ENCODE measurements around the gene PPP1R13B.

PPP1R13B gene

DNA sequence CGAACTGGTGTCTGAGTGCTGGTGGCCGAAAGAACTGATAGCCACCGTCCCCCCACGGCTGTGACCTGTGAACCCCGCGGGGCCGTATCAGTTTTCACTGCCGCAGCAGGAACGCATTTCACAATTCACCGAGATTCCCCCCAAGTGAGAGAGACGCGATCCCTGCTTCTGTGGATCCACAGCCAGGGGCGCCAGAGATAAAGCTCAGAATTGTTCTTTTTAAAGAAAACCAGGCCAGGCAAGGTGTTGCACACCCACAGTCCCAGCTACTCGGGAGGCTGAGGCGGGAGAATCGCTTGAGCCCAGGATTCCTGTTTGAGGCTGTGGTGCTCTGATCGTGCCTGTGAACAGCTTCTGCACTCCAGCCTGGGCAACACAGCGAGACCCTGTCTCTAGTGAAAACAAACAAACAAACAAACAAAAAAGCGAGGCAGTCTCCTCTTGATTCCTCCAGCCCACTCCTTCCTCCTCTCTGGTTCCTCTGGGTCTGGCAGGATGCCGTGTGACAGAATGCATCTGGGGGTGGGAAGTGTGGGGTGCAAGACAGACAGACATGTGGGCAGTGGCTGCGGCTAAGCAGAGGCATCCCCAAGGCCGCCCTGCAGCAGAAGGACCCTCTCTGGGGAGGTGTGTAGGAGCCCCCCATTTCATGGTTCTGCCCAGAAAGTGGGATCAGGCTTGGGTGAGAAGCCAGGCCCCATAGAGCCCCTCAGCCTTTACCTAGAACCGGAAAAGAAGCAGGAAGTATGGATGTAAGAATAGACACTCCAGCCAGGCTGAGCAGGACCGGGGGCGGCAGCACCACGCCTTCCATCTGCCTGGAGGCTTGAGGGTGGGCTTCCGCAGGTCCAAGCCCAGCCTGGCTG lies 39.2 kb upstream of the PPP1R13B start:
- H3K4me3 ChIP-seq (replicated peaks; ENCODE audit: low read depth, low read length) = no peak overlapping the region
- TF ChIP-seq, protein P1, sequence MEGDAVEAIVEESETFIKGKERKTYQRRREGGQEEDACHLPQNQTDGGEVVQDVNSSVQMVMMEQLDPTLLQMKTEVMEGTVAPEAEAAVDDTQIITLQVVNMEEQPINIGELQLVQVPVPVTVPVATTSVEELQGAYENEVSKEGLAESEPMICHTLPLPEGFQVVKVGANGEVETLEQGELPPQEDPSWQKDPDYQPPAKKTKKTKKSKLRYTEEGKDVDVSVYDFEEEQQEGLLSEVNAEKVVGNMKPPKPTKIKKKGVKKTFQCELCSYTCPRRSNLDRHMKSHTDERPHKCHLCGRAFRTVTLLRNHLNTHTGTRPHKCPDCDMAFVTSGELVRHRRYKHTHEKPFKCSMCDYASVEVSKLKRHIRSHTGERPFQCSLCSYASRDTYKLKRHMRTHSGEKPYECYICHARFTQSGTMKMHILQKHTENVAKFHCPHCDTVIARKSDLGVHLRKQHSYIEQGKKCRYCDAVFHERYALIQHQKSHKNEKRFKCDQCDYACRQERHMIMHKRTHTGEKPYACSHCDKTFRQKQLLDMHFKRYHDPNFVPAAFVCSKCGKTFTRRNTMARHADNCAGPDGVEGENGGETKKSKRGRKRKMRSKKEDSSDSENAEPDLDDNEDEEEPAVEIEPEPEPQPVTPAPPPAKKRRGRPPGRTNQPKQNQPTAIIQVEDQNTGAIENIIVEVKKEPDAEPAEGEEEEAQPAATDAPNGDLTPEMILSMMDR (IDR thresholded peaks at IDR 0.05; ENCODE audit: low read depth, low read length, missing control alignments) = no peak
- no peak for DNase-seq (ENCODE audit: extremely low read depth, low read depth)

DNA sequence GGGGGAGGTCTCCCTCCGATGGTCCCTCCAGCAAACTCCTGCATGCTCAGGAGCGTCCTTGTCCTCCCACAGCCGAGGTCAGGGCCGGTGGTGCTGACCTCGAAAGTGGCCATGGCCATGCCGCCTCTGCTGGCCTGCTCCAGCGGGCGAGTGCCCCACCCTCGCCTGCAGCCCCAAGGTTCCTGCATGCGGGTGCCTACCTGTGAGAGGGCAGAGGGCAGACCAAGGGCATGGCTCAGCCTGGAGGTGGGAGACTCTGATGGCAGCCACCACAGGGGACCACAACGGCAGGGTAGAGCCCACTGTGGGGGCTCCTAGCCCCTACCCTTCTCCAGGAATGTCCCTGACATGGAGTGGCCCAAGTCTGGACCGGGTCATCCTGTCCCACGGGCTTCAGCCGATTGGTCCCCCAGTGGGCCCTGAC lies 38.1 kb upstream of the PPP1R13B start:
- DNase-seq (ENCODE audit: extremely low read depth, low read depth) = no peak
- TF ChIP-seq, protein P1 (IDR thresholded peaks at IDR 0.05; ENCODE audit: low read depth, low read length, missing control alignments) = no peak
- no peak overlapping the region for H3K4me3 ChIP-seq (replicated peaks; ENCODE audit: low read depth, low read length)

DNA sequence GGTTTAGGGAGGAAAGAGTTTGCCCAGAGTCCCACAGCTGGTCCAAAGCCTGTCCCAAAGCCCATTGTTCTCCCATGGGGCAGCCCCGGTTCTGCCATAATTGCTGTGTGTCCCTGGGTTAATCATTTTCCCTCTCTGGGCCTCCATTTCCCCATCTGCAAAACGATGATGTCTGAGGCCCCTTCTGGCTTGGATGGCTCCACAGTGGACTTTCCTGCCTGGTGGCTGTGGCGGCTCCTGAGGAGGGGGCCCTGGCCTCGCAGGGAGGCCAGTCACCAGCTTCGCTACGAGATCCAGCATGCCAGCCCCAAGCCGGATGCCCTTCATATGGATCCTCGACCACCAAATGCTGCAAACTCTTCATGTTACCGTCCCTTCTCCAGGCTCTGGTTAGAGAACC lies 37.5 kb upstream of the PPP1R13B start:
- TF ChIP-seq, protein P1 (IDR thresholded peaks at IDR 0.05; ENCODE audit: low read depth, low read length, missing control alignments) = no peak
- no peak for DNase-seq (ENCODE audit: extremely low read depth, low read depth)
- no peak overlapping the region for H3K4me3 ChIP-seq (replicated peaks; ENCODE audit: low read depth, low read length)

DNA sequence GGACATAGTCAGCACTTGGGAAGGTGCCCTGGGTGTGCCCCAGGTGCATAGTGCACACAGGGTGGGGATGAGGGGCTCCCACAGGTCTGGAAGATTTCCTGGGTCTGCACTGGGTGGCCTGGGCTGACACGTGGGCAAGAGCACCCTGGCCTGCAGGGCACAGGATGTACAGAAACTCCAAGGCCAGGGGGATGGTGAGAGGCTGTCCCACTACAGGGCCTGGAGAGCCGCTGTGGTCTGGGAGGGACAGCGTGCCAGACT lies 35.8 kb upstream of the PPP1R13B start:
- no peak for DNase-seq (ENCODE audit: extremely low read depth, low read depth)
- TF ChIP-seq, protein P1 (IDR thresholded peaks at IDR 0.05; ENCODE audit: low read depth, low read length, missing control alignments) = no peak
- H3K4me3 ChIP-seq (replicated peaks; ENCODE audit: low read depth, low read length) = no peak overlapping the region

DNA sequence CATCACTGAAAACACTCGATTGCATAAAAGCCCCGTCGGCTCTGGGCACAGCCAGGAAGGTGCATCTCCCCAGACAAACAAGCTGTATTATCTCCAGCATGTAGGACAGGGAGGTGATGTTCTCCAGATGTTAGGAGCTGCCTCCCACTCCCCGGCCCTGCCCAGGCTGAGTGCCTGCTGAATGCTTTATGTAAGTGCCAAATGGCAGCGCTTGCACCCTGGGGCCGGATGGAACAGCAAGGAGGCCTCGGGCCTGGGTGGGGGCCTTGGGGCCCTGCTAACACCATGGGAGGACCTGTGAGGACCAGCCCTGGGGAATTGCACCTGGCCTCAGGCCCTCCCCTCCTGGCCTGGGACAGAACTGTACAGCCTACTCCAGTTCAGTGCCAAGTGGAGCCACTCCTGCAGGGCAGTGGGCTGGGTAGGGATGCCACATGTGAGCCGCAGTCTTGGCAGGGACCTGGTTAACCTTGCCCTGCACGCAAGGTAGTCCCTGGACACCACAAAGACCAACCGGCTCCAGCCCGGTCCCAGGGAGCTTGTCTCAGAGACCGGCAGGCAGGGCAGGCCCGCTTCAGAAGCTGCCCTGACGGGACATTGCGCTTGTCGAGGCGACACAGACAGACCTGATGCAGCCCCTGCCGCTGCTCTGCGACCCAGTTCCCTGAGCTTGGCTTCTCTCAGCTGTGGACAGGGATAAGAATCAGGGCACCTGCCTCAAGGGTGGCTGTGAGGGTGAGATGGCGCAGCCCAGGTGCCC lies 35.3 kb upstream of the PPP1R13B start:
- no peak overlapping the region for H3K4me3 ChIP-seq (replicated peaks; ENCODE audit: low read depth, low read length)
- TF ChIP-seq, protein P1 (IDR thresholded peaks at IDR 0.05; ENCODE audit: low read depth, low read length, missing control alignments) = no peak
- DNase-seq (ENCODE audit: extremely low read depth, low read depth) = no peak

DNA sequence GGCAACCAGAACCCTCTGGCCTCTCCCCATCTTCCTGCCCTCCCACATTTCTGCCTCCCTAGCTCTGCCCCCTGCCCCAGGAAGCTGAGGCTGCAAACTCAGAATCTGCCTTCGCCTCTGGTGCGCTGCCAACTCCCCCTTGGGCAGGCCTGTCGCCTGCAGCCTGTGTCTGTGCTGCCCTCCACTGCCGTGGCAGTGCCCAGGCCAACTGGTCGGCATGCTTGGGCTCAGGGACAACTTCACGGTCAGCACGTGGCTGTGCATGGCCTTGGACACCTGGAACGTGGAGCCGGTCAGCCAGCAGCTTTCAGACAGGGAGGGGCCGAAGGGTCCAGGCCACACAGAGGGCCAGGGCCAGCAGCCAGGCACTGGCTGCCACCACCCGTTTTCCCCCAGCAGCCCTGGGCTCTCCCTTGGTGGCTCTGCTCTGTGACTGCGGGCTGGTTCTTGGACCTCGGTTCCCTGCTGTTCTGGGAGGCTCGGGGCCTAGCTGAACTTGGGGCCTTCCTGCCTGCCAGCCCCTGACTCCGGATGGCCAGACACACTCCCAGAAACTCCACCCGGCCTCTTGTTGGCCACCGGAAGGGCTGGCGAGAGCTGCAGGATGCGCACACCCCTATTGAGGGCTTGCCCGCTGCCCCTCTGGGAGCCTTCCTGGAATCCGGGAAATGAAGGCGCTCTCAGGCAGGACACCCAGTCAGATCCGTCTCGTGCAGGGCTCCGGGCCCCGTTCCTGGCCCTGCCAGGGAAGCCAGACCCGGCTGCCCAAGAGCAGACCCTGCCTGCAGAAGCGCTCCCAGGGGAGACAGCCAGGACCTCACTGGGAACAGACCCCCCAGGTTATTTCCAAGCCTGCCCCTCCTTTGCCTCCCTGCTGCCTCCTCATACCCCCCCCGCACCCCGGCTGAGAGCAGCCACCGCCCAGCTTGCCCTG lies 34.2 kb upstream of the PPP1R13B start:
- TF ChIP-seq, protein P1 (IDR thresholded peaks at IDR 0.05; ENCODE audit: low read depth, low read length, missing control alignments) = no peak
- no peak for DNase-seq (ENCODE audit: extremely low read depth, low read depth)
- no peak overlapping the region for H3K4me3 ChIP-seq (replicated peaks; ENCODE audit: low read depth, low read length)

All from HFF-Myc (cell line).